ENCODE results near the gene UGT1A10. TPM values are rescaled to one million over a fixed set of nuclear protein-coding genes. Genes with fewer than 3 reads are reported as not detected.

UGT1A10 gene
- total RNA-seq, 1 experiment from 2014 or later, result not detected

- no peaks in the 10 kb centered on the region for H3K9me2 ChIP-seq (ENCODE audit: insufficient read depth)
- H3K4me3 ChIP-seq (replicated peaks in 1 of 2; ENCODE audit: low read depth in 1 of 2, low read length in 2 of 2), result no peak overlapping the region
- no peaks in the 10 kb centered on the region for H4K20me1 ChIP-seq (ENCODE audit: insufficient read depth)
- no peak overlapping the region for H3K27ac ChIP-seq (ENCODE audit: low read depth, low read length)
- no TSS peak for BruUV-seq (replicated peaks)
- H3K9ac ChIP-seq (ENCODE audit: low read length), result no peak overlapping the region
- no peak overlapping the region for H3K4me2 ChIP-seq (ENCODE audit: low read length)
- TF ChIP-seq ZFX (IDR thresholded peaks at IDR 0.05) (no peak), TCF7L2 (IDR thresholded peaks at IDR 0.05; ENCODE audit: borderline replicate concordance, extremely low read depth, insufficient read depth, insufficient read length) (no peak), CBX3 (IDR thresholded peaks at IDR 0.05; ENCODE audit: low read depth) (no peak)
- TF ChIP-seq, protein P1, sequence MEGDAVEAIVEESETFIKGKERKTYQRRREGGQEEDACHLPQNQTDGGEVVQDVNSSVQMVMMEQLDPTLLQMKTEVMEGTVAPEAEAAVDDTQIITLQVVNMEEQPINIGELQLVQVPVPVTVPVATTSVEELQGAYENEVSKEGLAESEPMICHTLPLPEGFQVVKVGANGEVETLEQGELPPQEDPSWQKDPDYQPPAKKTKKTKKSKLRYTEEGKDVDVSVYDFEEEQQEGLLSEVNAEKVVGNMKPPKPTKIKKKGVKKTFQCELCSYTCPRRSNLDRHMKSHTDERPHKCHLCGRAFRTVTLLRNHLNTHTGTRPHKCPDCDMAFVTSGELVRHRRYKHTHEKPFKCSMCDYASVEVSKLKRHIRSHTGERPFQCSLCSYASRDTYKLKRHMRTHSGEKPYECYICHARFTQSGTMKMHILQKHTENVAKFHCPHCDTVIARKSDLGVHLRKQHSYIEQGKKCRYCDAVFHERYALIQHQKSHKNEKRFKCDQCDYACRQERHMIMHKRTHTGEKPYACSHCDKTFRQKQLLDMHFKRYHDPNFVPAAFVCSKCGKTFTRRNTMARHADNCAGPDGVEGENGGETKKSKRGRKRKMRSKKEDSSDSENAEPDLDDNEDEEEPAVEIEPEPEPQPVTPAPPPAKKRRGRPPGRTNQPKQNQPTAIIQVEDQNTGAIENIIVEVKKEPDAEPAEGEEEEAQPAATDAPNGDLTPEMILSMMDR (IDR thresholded peaks at IDR 0.05 in 2 of 3, conservative IDR thresholded peaks at IDR 0.05 in 1 of 3; ENCODE audit: borderline replicate concordance in 1 of 3, insufficient read depth in 1 of 3, low read depth in 2 of 3, low read length in 2 of 3), result no peak
- peaks cover 5 to 9% of the 10 kb centered on the region in 2 experiments; a peak in 3 of 4 replicates for H3K4me1 ChIP-seq (ENCODE audit: control insufficient read depth in 1 of 2, insufficient read depth in 2 of 2, low read length in 2 of 2)
- DNase-seq (ENCODE audit: low read depth, low spot score) (no peak), ATAC-seq (no peak)
- intact Hi-C loops (cut with micrococcal nuclease), result no loop called here
- H3K9me3 ChIP-seq (ENCODE audit: control insufficient read depth in 1 of 2, insufficient read depth in 1 of 2, low read depth in 1 of 2, low read length in 2 of 2), result no peaks in the 10 kb centered on the region
- POLR2A ChIA-PET, result no interaction called here
- H3K36me3 ChIP-seq (ENCODE audit: control insufficient read depth in 1 of 2, insufficient read depth in 2 of 2, low read length in 2 of 2), result no peaks in the 10 kb centered on the region
- CTCF ChIA-PET, result no interaction called here
- RAD21 ChIA-PET (ENCODE audit: low non-redundant PET in 1 of 2, low total read pairs in 2 of 2, uncharacterized antibody in 2 of 2, unreplicated experiment in 2 of 2), result no interaction called here
- H3K79me2 ChIP-seq (ENCODE audit: insufficient read depth, low read length), result no peaks in the 10 kb centered on the region
- H3K27me3 ChIP-seq (ENCODE audit: insufficient read depth, low read length), result no peaks in the 10 kb centered on the region; the same call in 1 of the 2 replicates
- H2AFZ ChIP-seq (ENCODE audit: low read depth, low read length, poor library complexity, severe bottlenecking), result no peak overlapping the region
These were observed 167.7 kb downstream of the UGT1A10 start for GRCh38 chr2:233803994-233804393.

- no peak overlapping the region for H3K9ac ChIP-seq (ENCODE audit: low read length)
- ChIA-PET POLR2A (interaction anchor here (0.6 kb wide), 1 partner anchor 19 kb away, joined by 3 read pairs; no protein-coding TSS in a partner anchor), CTCF (no interaction called here), RAD21 (ENCODE audit: low non-redundant PET in 1 of 2, low total read pairs in 2 of 2, uncharacterized antibody in 2 of 2, unreplicated experiment in 2 of 2) (no interaction called here)
- H3K9me2 ChIP-seq (ENCODE audit: insufficient read depth), result no peaks in the 10 kb centered on the region
- no peaks in the 10 kb centered on the region for H3K4me1 ChIP-seq (ENCODE audit: control insufficient read depth in 1 of 2, insufficient read depth in 2 of 2, low read length in 2 of 2)
- no peak overlapping the region for H3K4me3 ChIP-seq (replicated peaks in 1 of 2; ENCODE audit: low read depth in 1 of 2, low read length in 2 of 2)
- H3K27ac ChIP-seq (ENCODE audit: low read depth, low read length), result no peak overlapping the region
- DNase-seq (ENCODE audit: low read depth, low spot score) (no peak), ATAC-seq (peak; percentile 73)
- no peaks in the 10 kb centered on the region for H3K36me3 ChIP-seq (ENCODE audit: control insufficient read depth in 1 of 2, insufficient read depth in 2 of 2, low read length in 2 of 2)
- intact Hi-C loops (cut with micrococcal nuclease), result no loop called here
- no peaks in the 10 kb centered on the region for H3K9me3 ChIP-seq (ENCODE audit: control insufficient read depth in 1 of 2, insufficient read depth in 1 of 2, low read depth in 1 of 2, low read length in 2 of 2)
- no peaks in the 10 kb centered on the region for H3K79me2 ChIP-seq (ENCODE audit: insufficient read depth, low read length)
- no peaks in the 10 kb centered on the region; the same call in 1 of the 2 replicates for H3K27me3 ChIP-seq (ENCODE audit: insufficient read depth, low read length)
- no peak for TF ChIP-seq ATF3 (IDR thresholded peaks at IDR 0.05)
- TF ChIP-seq, protein P1 (IDR thresholded peaks at IDR 0.05 in 2 of 3, conservative IDR thresholded peaks at IDR 0.05 in 1 of 3; ENCODE audit: borderline replicate concordance in 1 of 3, insufficient read depth in 1 of 3, low read depth in 2 of 3, low read length in 2 of 3), result peak in 2 of 3 experiments; percentile 24 to 30; a peak in 3 of 6 replicates
- TF ChIP-seq ELF1 (IDR thresholded peaks at IDR 0.05; ENCODE audit: borderline replicate concordance, low read depth), result no peak
- peak; percentile 56 for TF ChIP-seq RAD21 (IDR thresholded peaks at IDR 0.05; ENCODE audit: low read depth)
- no peak for TF ChIP-seq POLR2AphosphoS5 (IDR thresholded peaks at IDR 0.05; ENCODE audit: low read depth, low read length)
- TF ChIP-seq ZFX (IDR thresholded peaks at IDR 0.05), result no peak
- no TSS peak for BruUV-seq (replicated peaks)
- no peaks in the 10 kb centered on the region for H4K20me1 ChIP-seq (ENCODE audit: insufficient read depth)
- no peak overlapping the region for H2AFZ ChIP-seq (ENCODE audit: low read depth, low read length, poor library complexity, severe bottlenecking)
- H3K4me2 ChIP-seq (ENCODE audit: low read length), result no peak overlapping the region
These were observed 171.1 kb downstream of the UGT1A10 start for GRCh38 chr2:233807215-233807865.

All from HCT116 (cell line).